DMS53 treated with DMSO at 0.1 percent for 48 hours (cell line): Measurements from ENCODE around the gene WFS1.

Source experiments
- DNase-seq: peaks from one replicate; lab custom pipeline; 2025; ENCODE audit not compliant: unreplicated experiment; lab: John Stamatoyannopoulos, UW

WFS1 gene

DNA sequence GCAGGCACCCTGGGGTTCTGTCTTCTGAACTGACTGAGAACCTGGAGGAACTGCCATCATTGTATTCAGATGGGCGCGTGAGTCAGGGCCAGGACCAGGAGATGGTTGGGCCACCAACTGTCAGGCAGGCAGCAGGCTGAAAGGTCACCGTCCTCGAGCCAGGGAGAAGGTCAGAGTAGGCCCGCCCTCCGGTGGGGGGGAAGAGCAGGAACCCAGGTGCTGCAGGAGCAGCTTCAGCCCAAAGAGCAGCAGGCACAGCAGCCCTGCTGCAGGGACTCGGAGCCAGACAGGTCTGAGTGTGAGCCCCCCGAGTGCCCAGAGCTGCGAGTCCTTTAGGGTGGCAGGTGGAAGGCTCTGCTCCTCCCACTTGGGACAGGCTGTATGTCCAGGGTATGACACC is 26.4 kb downstream of the WFS1 start:
- DNase-seq: no peak

DNA sequence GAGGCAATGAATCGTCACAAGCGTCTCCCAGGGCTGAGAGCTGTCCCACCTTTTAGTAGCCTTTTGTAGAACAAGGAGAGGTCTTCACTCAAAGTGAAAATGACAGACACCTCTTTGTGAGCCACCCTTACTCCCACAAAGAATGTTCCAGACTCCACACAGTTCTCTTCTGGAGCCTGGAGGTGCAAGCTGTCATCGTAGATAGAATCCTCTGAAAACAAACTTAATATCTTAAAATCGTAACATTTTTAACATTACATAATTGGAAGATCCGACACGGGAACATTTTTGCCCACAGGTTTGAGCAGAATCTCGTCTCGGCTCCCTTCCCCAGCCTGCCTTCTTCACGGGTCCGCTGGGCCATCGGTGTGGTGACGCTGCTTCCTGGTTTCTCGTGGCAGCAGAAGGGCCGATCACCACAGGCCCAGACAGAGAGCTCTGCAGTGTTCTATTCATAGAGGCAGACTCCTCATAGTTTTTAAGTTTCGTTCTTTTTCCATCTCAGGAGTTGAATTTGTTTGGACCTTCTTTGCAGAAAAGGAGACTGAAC is 27.7 kb downstream of the WFS1 start:
- DNase-seq: no peak

DNA sequence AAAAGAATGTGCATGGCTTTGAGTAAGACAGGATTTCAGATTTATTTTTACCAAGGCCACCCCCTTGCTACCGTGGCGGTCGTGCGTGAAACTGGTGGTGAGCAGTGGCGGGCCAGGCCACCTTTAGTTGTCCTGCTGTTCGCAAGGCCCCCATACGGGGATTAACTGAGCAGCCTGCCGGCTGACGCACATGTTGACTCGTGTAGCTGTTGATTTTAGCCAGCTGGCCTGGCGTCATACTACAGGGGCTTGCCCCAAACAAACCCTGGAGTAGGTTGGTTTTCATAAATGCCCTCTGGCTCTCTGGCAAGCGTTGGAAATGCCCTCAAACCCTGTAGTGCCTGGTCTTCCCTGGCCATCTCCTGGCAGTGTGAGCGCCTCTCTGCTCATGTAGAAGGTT is 28.4 kb downstream of the WFS1 start:
- DNase-seq: no peak

GRCh38 chr4:6298852-6299251 is 29.2 kb downstream of the WFS1 start:
- no peak for DNase-seq

DNA sequence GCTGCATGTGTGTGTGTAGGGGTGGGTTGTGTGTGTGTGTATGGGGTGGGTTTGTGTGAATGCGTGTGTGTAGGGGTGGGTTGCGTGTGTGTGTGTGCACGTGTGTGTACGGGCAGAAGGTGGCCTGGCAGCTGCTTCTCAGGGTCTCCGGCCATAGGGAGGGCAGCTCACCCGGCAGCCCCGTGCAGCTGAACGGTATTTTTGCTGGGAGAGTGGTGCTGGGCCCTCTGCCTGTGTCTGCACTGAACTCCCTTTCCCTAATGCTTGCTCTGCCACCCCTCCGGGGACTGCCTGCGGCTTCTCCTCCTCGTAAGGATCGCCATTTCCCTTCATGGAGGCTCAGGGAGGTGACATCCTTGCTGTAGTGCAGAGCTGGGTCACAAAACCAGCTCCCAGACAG is 30.2 kb downstream of the WFS1 start:
- DNase-seq: no peak

GRCh38 chr4:6300359-6300758 is 30.7 kb downstream of the WFS1 start:
- DNase-seq: no peak

GRCh38 chr4:6301051-6301731 is 31.5 kb downstream of the WFS1 start:
- no peak for DNase-seq

DNA sequence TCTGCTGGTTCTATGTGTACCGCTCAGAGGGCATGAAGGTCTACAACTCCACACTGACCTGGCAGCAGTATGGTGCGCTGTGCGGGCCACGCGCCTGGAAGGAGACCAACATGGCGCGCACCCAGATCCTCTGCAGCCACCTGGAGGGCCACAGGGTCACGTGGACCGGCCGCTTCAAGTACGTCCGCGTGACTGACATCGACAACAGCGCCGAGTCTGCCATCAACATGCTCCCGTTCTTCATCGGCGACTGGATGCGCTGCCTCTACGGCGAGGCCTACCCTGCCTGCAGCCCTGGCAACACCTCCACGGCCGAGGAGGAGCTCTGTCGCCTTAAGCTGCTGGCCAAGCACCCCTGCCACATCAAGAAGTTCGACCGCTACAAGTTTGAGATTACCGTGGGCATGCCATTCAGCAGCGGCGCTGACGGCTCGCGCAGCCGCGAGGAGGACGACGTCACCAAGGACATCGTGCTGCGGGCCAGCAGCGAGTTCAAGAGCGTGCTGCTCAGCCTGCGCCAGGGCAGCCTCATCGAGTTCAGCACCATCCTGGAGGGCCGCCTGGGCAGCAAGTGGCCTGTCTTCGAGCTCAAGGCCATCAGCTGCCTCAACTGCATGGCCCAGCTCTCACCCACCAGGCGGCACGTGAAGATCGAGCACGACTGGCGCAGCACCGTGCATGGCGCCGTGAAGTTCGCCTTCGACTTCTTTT is 32.2 kb downstream of the WFS1 start:
- DNase-seq: no peak

GRCh38 chr4:6302869-6303268 is 33.2 kb downstream of the WFS1 start:
- no peak for DNase-seq

DNA sequence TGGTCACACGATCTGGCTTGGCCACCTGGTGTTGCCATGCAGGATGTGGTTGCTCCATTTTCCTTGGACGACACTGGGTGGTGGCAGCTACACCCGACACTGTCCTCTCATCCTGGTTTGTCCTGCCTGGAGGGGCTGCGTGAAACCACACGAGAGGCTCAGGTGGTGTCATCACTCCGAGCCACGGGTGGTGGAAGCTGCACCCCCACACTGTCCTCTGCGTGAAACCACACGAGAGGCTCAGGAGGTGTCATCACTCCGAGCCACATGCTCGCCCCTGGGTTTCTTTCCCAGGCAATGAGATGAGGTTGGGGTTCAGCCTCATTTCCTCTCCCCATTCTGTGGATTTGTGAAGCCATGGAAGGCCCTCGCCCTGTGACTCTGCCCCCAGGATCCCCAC is 34.3 kb downstream of the WFS1 start:
- DNase-seq: no peak

GRCh38 chr4:6306299-6306698 is 36.6 kb downstream of the WFS1 start:
- DNase-seq: no peak

DNA sequence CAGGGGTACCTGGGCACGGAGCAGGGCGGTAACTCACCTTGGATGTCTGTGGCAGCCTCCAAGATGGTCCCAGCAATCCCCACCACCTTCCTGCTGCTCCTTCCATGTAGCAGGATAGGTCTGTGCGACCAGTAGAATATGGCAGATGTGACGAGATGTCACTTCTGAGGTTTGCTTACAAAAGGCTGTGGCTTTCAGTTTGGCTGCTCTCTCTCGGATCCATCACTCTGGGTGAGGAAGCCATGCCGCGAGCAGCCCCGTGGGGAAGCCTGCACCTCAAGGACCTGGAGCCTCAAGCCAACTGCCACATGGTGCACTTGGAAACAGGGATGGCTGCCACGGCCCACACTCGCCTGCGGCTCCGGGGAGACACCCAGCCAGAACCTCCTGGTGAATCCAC is 37.6 kb downstream of the WFS1 start:
- no peak for DNase-seq

- no peak for DNase-seq
These were observed 38.2 kb downstream of the WFS1 start for GRCh38 chr4:6307891-6308290.

GRCh38 chr4:6308899-6309643 is 39.4 kb downstream of the WFS1 start:
- peak; percentile 56 for DNase-seq

DNA sequence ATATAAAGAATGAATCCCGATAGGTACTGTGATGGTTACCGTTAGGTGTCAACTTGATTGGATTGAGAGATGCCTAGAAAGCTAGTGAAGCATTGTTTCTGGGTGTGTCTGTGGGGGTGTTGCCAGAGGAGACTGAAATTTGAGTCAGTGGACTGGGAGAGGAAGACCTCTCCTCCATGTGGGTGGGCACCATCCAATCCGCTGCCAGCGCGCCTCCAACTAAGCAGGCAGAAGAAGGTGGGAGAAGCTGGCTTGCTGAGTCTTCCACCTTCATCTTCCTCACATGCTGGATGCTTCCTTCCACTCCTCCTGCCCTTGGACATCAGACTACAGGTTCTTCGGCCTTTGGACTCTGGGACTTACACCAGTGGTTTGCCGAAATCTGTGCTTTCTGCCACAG is 40.1 kb downstream of the WFS1 start:
- DNase-seq: no peak

DNA sequence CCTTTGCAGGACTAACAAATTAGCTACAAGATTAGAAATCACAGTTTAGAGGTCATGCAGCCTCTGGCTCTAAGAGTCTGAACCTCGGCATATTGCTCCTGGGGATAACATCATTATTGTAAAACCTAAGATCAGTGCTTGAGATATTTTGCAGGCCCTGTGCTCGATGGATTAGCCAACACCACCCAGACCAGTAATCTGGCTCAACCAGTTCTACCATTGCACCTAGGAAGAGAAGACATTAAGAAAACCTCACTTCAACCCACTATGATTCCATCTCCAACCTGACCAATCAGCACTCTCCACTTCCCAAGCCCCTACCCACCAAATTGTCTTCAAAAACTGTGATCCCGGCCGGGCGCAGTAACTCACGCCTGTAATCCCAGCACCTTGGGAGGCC is 43.6 kb downstream of the WFS1 start:
- DNase-seq: no peak

- no peak for DNase-seq
These were observed 46.9 kb downstream of the WFS1 start for GRCh38 chr4:6316461-6317003.

DNA sequence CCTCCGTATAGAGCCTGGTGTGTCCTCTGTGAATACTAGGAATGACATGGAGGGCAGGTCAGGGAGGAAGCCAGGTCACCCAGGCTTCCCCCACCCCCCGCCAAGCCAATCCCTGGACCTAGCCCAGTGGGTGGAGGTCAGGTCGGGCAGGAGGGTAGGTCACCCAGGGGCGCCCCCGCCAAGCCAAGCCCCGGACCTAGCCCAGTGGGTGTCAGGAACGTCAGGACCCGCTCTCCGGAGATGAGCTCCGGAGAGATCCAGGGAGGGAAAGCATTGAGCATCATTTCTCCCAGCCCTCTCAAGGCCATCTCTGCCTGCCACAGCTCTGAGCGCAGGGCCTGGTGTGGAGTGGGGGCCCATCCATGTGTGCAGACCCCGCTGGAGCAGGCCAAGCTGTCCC is 48.6 kb downstream of the WFS1 start:
- no peak for DNase-seq

- no peak for DNase-seq
These were observed 50.0 kb downstream of the WFS1 start for GRCh38 chr4:6319530-6320150.

DNA sequence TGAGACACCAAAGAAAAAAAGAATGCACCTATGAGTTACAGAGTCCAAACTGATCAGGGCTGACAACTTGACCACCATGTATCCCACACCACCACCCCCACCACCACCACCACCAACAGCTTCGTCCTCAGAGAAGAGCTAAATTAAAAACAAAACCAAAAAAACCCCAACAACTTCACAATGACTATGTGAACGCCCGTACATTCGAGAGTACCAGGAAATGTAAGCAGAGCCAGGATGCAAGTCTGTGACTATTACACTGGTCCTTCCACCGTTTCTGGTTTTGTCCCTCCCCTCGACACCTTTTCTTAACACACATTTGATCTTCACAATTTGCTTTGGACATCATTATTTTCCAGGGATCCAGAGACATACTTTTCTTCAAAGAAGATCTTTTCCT is 51.0 kb downstream of the WFS1 start:
- DNase-seq: no peak

GRCh38 chr4:6321361-6321760 is 51.7 kb downstream of the WFS1 start:
- DNase-seq: no peak
